ENCODE data around the gene CFAP99. TPM values are rescaled to one million over a fixed set of nuclear protein-coding genes. Genes with fewer than 3 reads are reported as not detected.

CFAP99 gene
- total RNA-seq, 2 donors from 2014 or later = 0.32 to 0.49 TPM

DNA sequence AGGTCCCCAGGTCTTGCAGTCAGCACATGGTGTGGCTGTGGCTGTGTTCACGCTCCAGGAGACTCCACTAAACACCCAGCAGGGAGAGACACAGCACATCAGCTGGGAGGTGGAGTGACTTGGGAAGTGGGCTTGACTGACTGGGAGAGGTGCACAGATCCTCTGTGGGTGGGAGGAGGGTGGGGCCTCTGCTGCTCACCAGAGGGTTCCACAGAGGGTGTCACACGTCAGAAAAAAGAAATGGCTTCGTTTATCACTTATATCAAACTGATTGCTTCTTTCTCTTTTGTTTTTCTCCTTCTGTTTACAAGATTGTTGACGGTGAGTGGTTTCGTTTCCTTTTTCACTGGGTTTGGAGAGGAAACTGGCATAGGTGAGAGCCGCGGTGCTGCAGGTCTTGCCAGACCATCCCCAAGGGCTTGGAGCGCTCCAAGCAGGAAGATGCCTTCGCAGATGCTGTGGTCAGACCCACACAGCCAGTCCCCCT is 92.9 kb downstream of the CFAP99 start:
- no peak for DNase-seq
- H3K27ac ChIP-seq = no peak overlapping the region

More for the DNA sequence above, 92.9 kb downstream of the CFAP99 start:
- H3K4me3 ChIP-seq = no peak overlapping the region
- no peaks in the 10 kb centered on the region for H3K9me3 ChIP-seq
- H3K9ac ChIP-seq (ENCODE audit: low read depth in 2 of 2, low read length in 2 of 2) = no peak overlapping the region
- peaks cover 23% of the 10 kb centered on the region for H3K36me3 ChIP-seq
- no peaks in the 10 kb centered on the region for H3K27me3 ChIP-seq
- intact Hi-C loops (cut with DNase I) = no loop called here
- no peaks in the 10 kb centered on the region for H3K4me1 ChIP-seq
- TF ChIP-seq, protein P1, sequence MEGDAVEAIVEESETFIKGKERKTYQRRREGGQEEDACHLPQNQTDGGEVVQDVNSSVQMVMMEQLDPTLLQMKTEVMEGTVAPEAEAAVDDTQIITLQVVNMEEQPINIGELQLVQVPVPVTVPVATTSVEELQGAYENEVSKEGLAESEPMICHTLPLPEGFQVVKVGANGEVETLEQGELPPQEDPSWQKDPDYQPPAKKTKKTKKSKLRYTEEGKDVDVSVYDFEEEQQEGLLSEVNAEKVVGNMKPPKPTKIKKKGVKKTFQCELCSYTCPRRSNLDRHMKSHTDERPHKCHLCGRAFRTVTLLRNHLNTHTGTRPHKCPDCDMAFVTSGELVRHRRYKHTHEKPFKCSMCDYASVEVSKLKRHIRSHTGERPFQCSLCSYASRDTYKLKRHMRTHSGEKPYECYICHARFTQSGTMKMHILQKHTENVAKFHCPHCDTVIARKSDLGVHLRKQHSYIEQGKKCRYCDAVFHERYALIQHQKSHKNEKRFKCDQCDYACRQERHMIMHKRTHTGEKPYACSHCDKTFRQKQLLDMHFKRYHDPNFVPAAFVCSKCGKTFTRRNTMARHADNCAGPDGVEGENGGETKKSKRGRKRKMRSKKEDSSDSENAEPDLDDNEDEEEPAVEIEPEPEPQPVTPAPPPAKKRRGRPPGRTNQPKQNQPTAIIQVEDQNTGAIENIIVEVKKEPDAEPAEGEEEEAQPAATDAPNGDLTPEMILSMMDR (IDR thresholded peaks at IDR 0.05) = no peak

Other genes starting within 250 kb of the CFAP99 start
- 10 to 100 TPM in 1 of 2 donors, 1 to 10 TPM in 1; 9.1 to 13.0 TPM for gene HAUS3, start 176.8 kb upstream of the CFAP99 start, total RNA-seq
- gene POLN, start 176.8 kb upstream of the CFAP99 start, total RNA-seq = 1 to 10 TPM; 1.6 to 2.8 TPM
- gene MXD4, start 156.8 kb upstream of the CFAP99 start, total RNA-seq = 10 to 100 TPM; 36.7 to 43.3 TPM
- 10 to 100 TPM; 29.6 to 31.6 TPM for gene ZFYVE28, start 310 bp upstream of the CFAP99 start, total RNA-seq
- 10 to 100 TPM; 50.1 to 51.1 TPM for gene RNF4, start 50.2 kb downstream of the CFAP99 start, total RNA-seq
- 10 to 100 TPM; 18.0 to 25.8 TPM for gene FAM193A, start 117.7 kb downstream of the CFAP99 start, total RNA-seq

Measured in colonic mucosa (tissue), 4 donors.